IMR-90 (cell line): ENCODE measurements around the gene ZNF862. TPM values are rescaled to one million over a fixed set of nuclear protein-coding genes. Genes with fewer than 3 reads are reported as not detected.

Experiments
- ATAC-seq: fragments of 200-7000 bp; cut with Tn5 transposase; 2 replicates; pipeline ENCODE4 v1.9.1; 2020; ENCODE audit warnings: low read depth, mild to moderate bottlenecking, moderate library complexity
- BruUV-seq: library from RNA; stranded (reverse); fragments of 400-500 nt; replicated peaks from 2 replicates; lab custom pipeline; 2021; lab: Mats Ljungman, UMichigan
- CTCF ChIA-PET: fragments of 300-600 bp; formaldehyde crosslinking; extraction: SDS; loops from one replicate; lab custom pipeline; 2021; ENCODE audit warnings: antibody characterized with exemption; lab: Yijun Ruan, JAX
- POLR2A ChIA-PET: fragments of 300-600 bp; sonication (Branson Sonifier 250); formaldehyde crosslinking; loops from one replicate; lab custom pipeline; 2022; ENCODE audit warnings: antibody characterized with exemption; ENCODE audit not compliant: unreplicated experiment; lab: Charles Lee
- DNase-seq: peaks from one replicate; pipeline ENCODE4 v3.0.0; 2013
- H2AFZ ChIP-seq: replicated peaks from 2 replicates; pipeline ENCODE3; 2013; ENCODE audit warnings: low read length, mild to moderate bottlenecking; ENCODE audit not compliant: poor library complexity
- H2AK5ac ChIP-seq: 2 replicates; pipeline ENCODE4 v1.6.1; 2013; ENCODE audit warnings: low read depth, low read length, inconsistent platforms
- H2AK9ac ChIP-seq: replicated peaks from 2 replicates; pipeline ENCODE3; 2013; ENCODE audit warnings: mild to moderate bottlenecking, low read depth, low read length, moderate library complexity; ENCODE audit not compliant: poor library complexity
- H2BK120ac ChIP-seq: 2 replicates; pipeline ENCODE4 v1.6.1; 2013; ENCODE audit warnings: low read depth, low read length, inconsistent platforms
- H2BK15ac ChIP-seq: 3 replicates; pipeline ENCODE4 v1.6.1; 2013; ENCODE audit warnings: low read depth, low read length, inconsistent platforms
- H2BK20ac ChIP-seq: 2 replicates; pipeline ENCODE4 v1.6.1; 2013; ENCODE audit warnings: low read depth, mild to moderate bottlenecking, inconsistent platforms, low read length, moderate library complexity
- H2BK5ac ChIP-seq: 2 replicates; pipeline ENCODE4 v1.6.1; 2013; ENCODE audit warnings: mild to moderate bottlenecking, low read depth, low read length, inconsistent platforms; ENCODE audit not compliant: poor library complexity, severe bottlenecking
- H3K14ac ChIP-seq: replicated peaks from 2 replicates; pipeline ENCODE4 v1.6.1; 2013; ENCODE audit warnings: low read depth, low read length, inconsistent platforms
- H3K18ac ChIP-seq: 2 replicates; pipeline ENCODE4 v1.6.1; 2013; ENCODE audit warnings: low read depth, low read length, control low read depth
- H3K23ac ChIP-seq: 2 replicates; pipeline ENCODE4 v1.6.1; 2013; ENCODE audit warnings: low read depth, low read length, inconsistent platforms
- H3K27ac ChIP-seq: 2 replicates; pipeline ENCODE4 v1.5.1; 2013; ENCODE audit warnings: mild to moderate bottlenecking, control low read depth, low read length; ENCODE audit not compliant: insufficient read depth
- H3K27me3 ChIP-seq: 2 replicates; pipeline ENCODE4 v1.6.1; 2013; ENCODE audit warnings: low read length; ENCODE audit not compliant: control insufficient read depth, insufficient read depth
- H3K36me3 ChIP-seq: 2 replicates; pipeline ENCODE4 v1.6.1; 2013; ENCODE audit warnings: low read length, mixed read lengths; ENCODE audit not compliant: control insufficient read depth, insufficient read depth
- H3K4ac ChIP-seq: 2 replicates; pipeline ENCODE4 v1.6.1; 2013; ENCODE audit warnings: low read depth, low read length, inconsistent platforms
- H3K4me1 ChIP-seq: 2 replicates; pipeline ENCODE4 v1.6.1; 2013; ENCODE audit warnings: low read length, mixed read lengths; ENCODE audit not compliant: control insufficient read depth, insufficient read depth
- H3K4me2 ChIP-seq: 2 replicates; pipeline ENCODE4 v1.6.1; 2013; ENCODE audit warnings: low read depth, mild to moderate bottlenecking, control low read depth, low read length, moderate library complexity
- H3K4me3 ChIP-seq: 2 replicates; pipeline ENCODE4 v1.5.1; 2013; ENCODE audit warnings: low read depth, mild to moderate bottlenecking, control low read depth, low read length, moderate library complexity; ENCODE audit not compliant: insufficient read depth
- H3K56ac ChIP-seq: 2 replicates; pipeline ENCODE4 v1.6.1; 2013; ENCODE audit warnings: low read length, inconsistent platforms; ENCODE audit not compliant: insufficient read depth; ENCODE audit errors: extremely low read depth
- H3K79me1 ChIP-seq, 2 experiments: 2 replicates each; pipeline ENCODE4 v1.6.1; 2013; ENCODE audit warnings: low read length in 2 of 2, inconsistent platforms in 1 of 2, low read depth in 1 of 2
- H3K9ac ChIP-seq: 2 replicates; pipeline ENCODE4 v1.6.1; 2013; ENCODE audit warnings: low read depth, low read length, control low read depth
- H3K9me1 ChIP-seq: 2 replicates; pipeline ENCODE4 v1.6.1; 2013; ENCODE audit warnings: low read length, inconsistent platforms; ENCODE audit not compliant: insufficient read depth
- H3K9me3 ChIP-seq: 2 replicates; pipeline ENCODE4 v1.6.1; 2013; ENCODE audit warnings: low read length; ENCODE audit not compliant: control insufficient read depth, insufficient read depth
- H4K20me1 ChIP-seq: 2 replicates; pipeline ENCODE4 v1.6.1; 2013; ENCODE audit warnings: low read length, inconsistent platforms; ENCODE audit not compliant: insufficient read depth
- H4K5ac ChIP-seq: 2 replicates; pipeline ENCODE4 v1.6.1; 2013; ENCODE audit warnings: mild to moderate bottlenecking, low read depth, low read length, control low read depth
- H4K8ac ChIP-seq, 2 experiments: 2 replicates each; pipeline ENCODE4 v1.6.1; 2013; ENCODE audit warnings: low read depth in 2 of 2, low read length in 2 of 2, control low read depth in 1 of 2, inconsistent platforms in 1 of 2
- H4K91ac ChIP-seq: 2 replicates; pipeline ENCODE4 v1.6.1; 2013; ENCODE audit warnings: low read depth, low read length, inconsistent platforms; ENCODE audit not compliant: insufficient read depth
- FOS ChIP-seq: fragments of 150-350 bp; IDR thresholded peaks from 2 replicates; pipeline ENCODE4 v1.6.1; 2016; ENCODE audit warnings: low read depth, low read length
- NFE2L2 ChIP-seq: fragments of 150-350 bp; IDR thresholded peaks from 2 replicates; pipeline ENCODE4 v1.6.1; 2016; ENCODE audit warnings: low read depth, mild to moderate bottlenecking, low read length
- RFX5 ChIP-seq: IDR thresholded peaks from 2 replicates; pipeline ENCODE4 v1.8.0; 2012; ENCODE audit warnings: low read depth, mild to moderate bottlenecking, low read length, moderate library complexity
- WGBS, 2 experiments: methylation state at CpG; one replicate each; pipeline versions ENCODE4 v1.1.5 to v1.1.7; 2013; ENCODE audit warnings: missing lambda C conversion rate in 2 of 2; ENCODE audit not compliant: insufficient read length in 1 of 2; ENCODE audit errors: extremely low coverage in 2 of 2; 5-methylcytosine and 5-hydroxymethylcytosine counted together
- dilution Hi-C: fragments of 300-500 bp; cut with HindIII; formaldehyde crosslinking; loops from one replicate; pipeline ENCODE4 v1.14.3; 2018; ENCODE audit warnings: low sequenced_read_pairs; ENCODE audit not compliant: unreplicated experiment
- in situ Hi-C: fragments of 300-500 bp; cut with MboI; formaldehyde crosslinking; loops from 3 replicates; pipeline ENCODE4 v1.14.3; 2019; ENCODE audit warnings: low sequenced_read_pairs, inconsistent platforms, mixed read lengths
- intact Hi-C: fragments of 100-400 bp; cut with micrococcal nuclease; formaldehyde crosslinking; loops from 2 replicates; pipeline ENCODE4 v1.10.0; 2022
- polyA plus RNA-seq, 3 experiments: library from polyadenylated mRNA; depleted of rRNA; stranded (reverse); fragments of >200 nt; gene quantifications; 2 replicates each; pipeline ENCODE4 v1.2.3, GENCODE V29; 2012; ENCODE audit warnings: low replicate concordance in 1 of 3
- total RNA-seq: library from RNA; depleted of rRNA; stranded (reverse); fragments of >200 nt; gene quantifications from 2 replicates; pipeline ENCODE4 v1.2.3, GENCODE V29; 2012
- TF ChIP-seq, protein P1 (sequence below): fragments of 150-350 bp; IDR thresholded peaks from 2 replicates; pipeline ENCODE4 v1.6.1; 2016; ENCODE audit warnings: low read depth, mild to moderate bottlenecking, low read length, moderate library complexity, borderline replicate concordance

The ZNF862 gene
- total and polyA plus RNA-seq, 2 of the 4 experiments (the other 2 are of a cell fraction): 5.9 to 10.8 TPM

DNA sequence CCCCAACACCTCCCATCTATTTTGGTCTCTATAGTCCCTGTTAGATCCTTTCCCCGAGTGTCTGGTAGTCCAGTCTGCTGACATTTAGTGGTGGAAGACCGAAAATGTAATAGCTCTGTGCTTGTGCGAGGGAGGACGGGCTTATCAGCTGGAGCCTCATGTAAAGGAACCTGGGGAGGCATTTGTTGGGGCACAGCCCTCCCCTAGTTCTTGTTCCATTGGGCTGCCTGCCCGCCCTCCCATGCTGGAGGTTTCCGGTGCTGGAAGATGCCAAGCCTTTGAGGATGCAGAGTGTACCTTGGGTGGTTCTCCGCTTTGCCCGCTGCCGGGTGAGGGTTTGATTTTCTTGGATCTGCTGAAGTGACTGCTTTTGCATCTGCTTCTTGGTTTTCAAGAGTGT, 5.4 kb downstream of the ZNF862 start:
- H3K18ac ChIP-seq: no peak overlapping the region
- H4K8ac ChIP-seq: no peak overlapping the region
- H2BK20ac ChIP-seq: no peak overlapping the region
- no peak overlapping the region for H2AK5ac ChIP-seq
- H2BK120ac ChIP-seq: no peak overlapping the region
- H3K27me3 ChIP-seq: no peaks in the 10 kb centered on the region
- H3K27ac ChIP-seq: no peak overlapping the region
- ChIA-PET POLR2A (no interaction called here), CTCF (interaction anchor here (0.7 kb wide), 1 partner anchor 147 kb away, joined by 3 read pairs; no protein-coding TSS in a partner anchor)
- dilution Hi-C loops: no loop called here
- H2AK9ac ChIP-seq: no peak overlapping the region
- H3K14ac ChIP-seq: no peak overlapping the region
- intact Hi-C loops: no loop called here
- no peak for DNase-seq
- H2BK15ac ChIP-seq: no peak overlapping the region
- H2AFZ ChIP-seq: no peak overlapping the region
- TF ChIP-seq NFE2L2: no peak
- TF ChIP-seq FOS: no peak
- TF ChIP-seq RFX5: no peak
- TF ChIP-seq, protein P1, sequence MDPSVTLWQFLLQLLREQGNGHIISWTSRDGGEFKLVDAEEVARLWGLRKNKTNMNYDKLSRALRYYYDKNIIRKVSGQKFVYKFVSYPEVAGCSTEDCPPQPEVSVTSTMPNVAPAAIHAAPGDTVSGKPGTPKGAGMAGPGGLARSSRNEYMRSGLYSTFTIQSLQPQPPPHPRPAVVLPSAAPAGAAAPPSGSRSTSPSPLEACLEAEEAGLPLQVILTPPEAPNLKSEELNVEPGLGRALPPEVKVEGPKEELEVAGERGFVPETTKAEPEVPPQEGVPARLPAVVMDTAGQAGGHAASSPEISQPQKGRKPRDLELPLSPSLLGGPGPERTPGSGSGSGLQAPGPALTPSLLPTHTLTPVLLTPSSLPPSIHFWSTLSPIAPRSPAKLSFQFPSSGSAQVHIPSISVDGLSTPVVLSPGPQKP: no peak
- no peaks in the 10 kb centered on the region; the same call in 1 of the 2 replicates for H3K9me1 ChIP-seq
- no peak overlapping the region for H4K5ac ChIP-seq
- H2BK5ac ChIP-seq: no peak overlapping the region
- H3K79me1 ChIP-seq: peaks cover 10 to 20% of the 10 kb centered on the region in 2 experiments; a peak in 3 of 4 replicates
- no peak overlapping the region for H3K56ac ChIP-seq
- H3K36me3 ChIP-seq: peaks cover 8% of the 10 kb centered on the region
- BruUV-seq: no TSS peak
- no peak overlapping the region for H3K4me2 ChIP-seq
- in situ Hi-C loops: no loop called here
- 96% methylated on average over 3 of the region's 9 CpGs; no CpG with 5 or more reads in 1 of the 2 experiments for WGBS, 2 experiments
- no peak overlapping the region for H3K23ac ChIP-seq
- no peak overlapping the region for H3K9ac ChIP-seq
- no peak for ATAC-seq
- H4K91ac ChIP-seq: no peak overlapping the region
- 0 out of 2 replicates have a peak, but pooled peaks cover 3% of the 10 kb centered on the region for H3K4me1 ChIP-seq
- no peaks in the 10 kb centered on the region for H3K9me3 ChIP-seq
- no peaks in the 10 kb centered on the region; the same call in 1 of the 2 replicates for H4K20me1 ChIP-seq
- H3K4ac ChIP-seq: no peak overlapping the region
- no peak overlapping the region for H3K4me3 ChIP-seq
